Neuronal stem cell (in vitro differentiated cells): ENCODE measurements around the gene CASP8.

ENCODE experiments used
- DNase-seq: peaks from one replicate; pipeline ENCODE4 v3.0.0-alpha.2; 2013; ENCODE audit warnings: low spot score
- H2AFZ ChIP-seq: one replicate; pipeline ENCODE4 v1.6.1; 2013; ENCODE audit warnings: mild to moderate bottlenecking, low read length, inconsistent platforms
- H2AK5ac ChIP-seq: 2 replicates; pipeline ENCODE4 v1.6.1; 2013; ENCODE audit warnings: low read depth, mild to moderate bottlenecking, inconsistent platforms, low read length, moderate library complexity, mixed read lengths
- H2BK120ac ChIP-seq: 2 replicates; pipeline ENCODE4 v1.6.1; 2013; ENCODE audit warnings: low read depth, mild to moderate bottlenecking, inconsistent platforms, low read length, moderate library complexity, mixed read lengths
- H2BK12ac ChIP-seq: one replicate; pipeline ENCODE4 v1.6.1; 2013; ENCODE audit warnings: low read length, inconsistent platforms
- H2BK15ac ChIP-seq: 2 replicates; pipeline ENCODE4 v1.6.1; 2013; ENCODE audit warnings: mild to moderate bottlenecking, low read length, inconsistent platforms, mixed read lengths
- H2BK5ac ChIP-seq: one replicate; pipeline ENCODE4 v1.6.1; 2013; ENCODE audit warnings: inconsistent platforms, mild to moderate bottlenecking, low read length, moderate library complexity
- H3K14ac ChIP-seq: one replicate; pipeline ENCODE4 v1.6.1; 2013; ENCODE audit warnings: low read length, inconsistent platforms
- H3K18ac ChIP-seq: 2 replicates; pipeline ENCODE4 v1.6.1; 2013; ENCODE audit warnings: low read length, inconsistent platforms
- H3K23ac ChIP-seq: 2 replicates; pipeline ENCODE4 v1.6.1; 2013; ENCODE audit warnings: low read depth, mild to moderate bottlenecking, mixed read lengths, low read length, inconsistent platforms; ENCODE audit not compliant: poor library complexity
- H3K27ac ChIP-seq: replicated peaks from 3 replicates; pipeline ENCODE4 v1.5.1; 2013; ENCODE audit warnings: low read length, inconsistent platforms
- H3K27me3 ChIP-seq, 3 experiments: 2 replicates each; pipeline ENCODE4 v1.6.1; 2013; ENCODE audit warnings: low read length in 3 of 3, mild to moderate bottlenecking in 2 of 3, inconsistent platforms in 1 of 3, low read depth in 1 of 3, mixed read lengths in 1 of 3, moderate library complexity in 1 of 3; ENCODE audit not compliant: control insufficient read depth in 3 of 3, insufficient read depth in 3 of 3
- H3K36me3 ChIP-seq, 2 donors: replicated peaks in 1 of 2; 2 replicates each; pipeline ENCODE4 v1.6.1; 2013; ENCODE audit warnings: low read length in 2 of 2; ENCODE audit not compliant: control insufficient read depth in 2 of 2, insufficient read depth in 2 of 2
- H3K4ac ChIP-seq: 2 replicates; pipeline ENCODE4 v1.6.1; 2013; ENCODE audit warnings: inconsistent platforms, mild to moderate bottlenecking, low read length, moderate library complexity
- H3K4me1 ChIP-seq, 2 donors: 1 replicate in 1 of 2; 2 replicates in 1 of 2; pipeline ENCODE4 v1.6.1; 2013; ENCODE audit warnings: low read length in 2 of 2, low read depth in 1 of 2; ENCODE audit not compliant: control insufficient read depth in 2 of 2, insufficient read depth in 1 of 2
- H3K4me2 ChIP-seq: one replicate; pipeline ENCODE4 v1.6.1; 2013; ENCODE audit warnings: mild to moderate bottlenecking, low read length, inconsistent platforms; ENCODE audit not compliant: insufficient read depth, poor library complexity, severe bottlenecking
- H3K4me3 ChIP-seq, 2 donors: 2 replicates each; pipeline ENCODE4 v1.5.1; 2013; ENCODE audit warnings: low read length in 2 of 2, mild to moderate bottlenecking in 2 of 2, inconsistent platforms in 1 of 2, moderate library complexity in 1 of 2
- H3K79me1 ChIP-seq: one replicate; pipeline ENCODE4 v1.6.1; 2013; ENCODE audit warnings: low read depth, mild to moderate bottlenecking, inconsistent platforms, low read length, moderate library complexity
- H3K9ac ChIP-seq: one replicate; pipeline ENCODE4 v1.6.1; 2013; ENCODE audit warnings: mild to moderate bottlenecking, low read depth, low read length, inconsistent platforms; ENCODE audit not compliant: poor library complexity
- H3K9me3 ChIP-seq, 2 donors: replicated peaks in 1 of 2; 2 replicates each; pipeline versions ENCODE3 to v1.6.1; 2013; ENCODE audit warnings: low read length in 2 of 2, mild to moderate bottlenecking in 2 of 2, inconsistent platforms in 1 of 2, low read depth in 1 of 2, mixed read lengths in 1 of 2, moderate library complexity in 1 of 2; ENCODE audit not compliant: control insufficient read depth in 2 of 2, insufficient read depth in 1 of 2
- H4K8ac ChIP-seq: one replicate; pipeline ENCODE4 v1.6.1; 2013; ENCODE audit warnings: low read depth, mild to moderate bottlenecking, inconsistent platforms, low read length, moderate library complexity
- H4K91ac ChIP-seq: one replicate; pipeline ENCODE4 v1.6.1; 2013; ENCODE audit warnings: low read length, low read depth, mild to moderate bottlenecking, inconsistent platforms; ENCODE audit not compliant: poor library complexity
- WGBS, 2 donors: extraction: QIAGEN DNeasy Blood & Tissue Kit; methylation state at CpG; one replicate each; pipeline ENCODE4 v1.1.7; 2013; ENCODE audit warnings: missing lambda C conversion rate in 2 of 2, mixed read lengths in 1 of 2; ENCODE audit not compliant: insufficient read length in 2 of 2, insufficient replicate concordance in 1 of 2; ENCODE audit errors: extremely low coverage in 2 of 2; 5-methylcytosine and 5-hydroxymethylcytosine counted together

Gene CASP8

DNA sequence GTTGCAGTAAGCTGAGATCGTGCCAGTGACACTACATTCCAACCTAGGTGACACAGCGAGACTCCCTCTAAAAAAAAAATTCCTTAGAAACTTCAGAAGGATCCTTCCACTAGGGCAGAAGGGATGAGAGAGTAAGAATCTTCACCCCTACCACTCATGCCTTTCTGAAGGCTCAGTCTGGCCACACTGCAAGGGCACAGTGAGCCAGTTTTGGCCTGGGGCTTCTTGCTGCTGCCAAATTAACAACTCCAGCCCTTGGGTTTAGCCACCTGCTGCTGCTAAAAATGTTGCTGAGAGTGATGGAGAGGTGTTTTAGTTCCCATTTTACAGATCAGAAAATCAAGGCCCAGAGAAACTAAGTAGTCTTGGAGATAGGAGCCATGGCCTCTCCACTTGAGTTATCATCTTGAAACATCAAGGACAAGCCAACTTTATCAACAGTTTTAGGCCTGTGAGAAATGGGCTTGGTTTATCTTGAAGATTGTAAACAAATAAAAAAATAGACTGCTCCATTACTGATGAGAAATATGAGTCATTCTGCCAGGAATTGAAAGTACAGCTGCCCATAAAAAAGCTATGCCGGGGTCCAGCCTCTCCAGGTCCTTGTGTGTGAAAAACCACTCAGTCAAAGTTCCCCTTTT lies 31.9 kb upstream of the CASP8 start:
- no peak overlapping the region for H2BK5ac ChIP-seq
- H3K18ac ChIP-seq = no peak overlapping the region
- no peak overlapping the region for H3K4me2 ChIP-seq
- no peak overlapping the region for H3K14ac ChIP-seq
- H3K4me3 ChIP-seq = no peak overlapping the region
- no peak overlapping the region for H2BK12ac ChIP-seq
- H3K4ac ChIP-seq = no peak overlapping the region
- H4K91ac ChIP-seq = no peak overlapping the region
- peaks cover 0 to 2% of the 10 kb centered on the region in 2 donors for H3K9me3 ChIP-seq
- no peak overlapping the region for H3K27ac ChIP-seq
- no peak for DNase-seq
- H2BK120ac ChIP-seq = no peak overlapping the region
- H2AFZ ChIP-seq = peak overlapping the region; percentile 69
- WGBS, 2 donors = no CpG with 5 or more reads among the region's 3 CpGs
- no peak overlapping the region for H4K8ac ChIP-seq
- H2BK15ac ChIP-seq = no peak overlapping the region
- no peak overlapping the region for H3K23ac ChIP-seq
- H3K36me3 ChIP-seq = no peaks in the 10 kb centered on the region
- H2AK5ac ChIP-seq = no peak overlapping the region
- no peak overlapping the region for H3K9ac ChIP-seq
- H3K4me1 ChIP-seq = peaks cover 0 to 2% of the 10 kb centered on the region in 2 donors
- peaks cover 0 to 7% (median 0%) of the 10 kb centered on the region in 3 experiments for H3K27me3 ChIP-seq
- no peaks in the 10 kb centered on the region for H3K79me1 ChIP-seq

DNA sequence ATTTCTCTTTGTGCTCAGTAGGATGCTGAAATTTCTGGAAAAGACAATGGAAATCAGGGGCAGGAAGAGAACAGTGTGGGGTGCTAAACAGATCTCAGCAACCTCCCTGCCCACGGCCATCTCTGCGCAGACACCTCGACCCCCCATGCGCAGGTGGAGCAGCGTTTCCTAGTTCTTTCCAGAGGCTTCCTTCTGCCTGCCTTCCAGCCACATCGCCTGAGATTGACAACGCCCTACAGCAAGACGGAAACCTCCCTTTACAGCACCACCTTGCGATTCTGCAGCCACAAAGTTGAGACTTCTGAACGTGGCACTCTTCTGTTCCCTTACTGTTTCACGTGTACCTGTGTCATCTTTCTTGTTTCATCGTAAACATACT lies 31.4 kb upstream of the CASP8 start:
- Histone ChIP-seq H3K18ac (no peak overlapping the region), H2BK120ac (no peak overlapping the region), H4K8ac (no peak overlapping the region), H4K91ac (no peak overlapping the region), H3K9me3 (peaks cover 0 to 2% of the 10 kb centered on the region in 2 donors), H3K36me3 (no peaks in the 10 kb centered on the region), H3K4me3 (no peak overlapping the region), H3K4ac (no peak overlapping the region), H3K27me3 (peaks cover 0 to 7% (median 0%) of the 10 kb centered on the region in 3 experiments), H2BK15ac (no peak overlapping the region), H3K4me2 (no peak overlapping the region), H3K14ac (no peak overlapping the region), H3K79me1 (no peaks in the 10 kb centered on the region), H3K9ac (no peak overlapping the region), H3K4me1 (peaks cover 0 to 2% of the 10 kb centered on the region in 2 donors), H2BK12ac (no peak overlapping the region), H3K23ac (no peak overlapping the region), H2AK5ac (no peak overlapping the region), H3K27ac (no peak overlapping the region), H2AFZ (peak overlapping the region; percentile 69), H2BK5ac (no peak overlapping the region)
- no peak for DNase-seq
- no CpG with 5 or more reads among the region's 12 CpGs for WGBS, 2 donors

DNA sequence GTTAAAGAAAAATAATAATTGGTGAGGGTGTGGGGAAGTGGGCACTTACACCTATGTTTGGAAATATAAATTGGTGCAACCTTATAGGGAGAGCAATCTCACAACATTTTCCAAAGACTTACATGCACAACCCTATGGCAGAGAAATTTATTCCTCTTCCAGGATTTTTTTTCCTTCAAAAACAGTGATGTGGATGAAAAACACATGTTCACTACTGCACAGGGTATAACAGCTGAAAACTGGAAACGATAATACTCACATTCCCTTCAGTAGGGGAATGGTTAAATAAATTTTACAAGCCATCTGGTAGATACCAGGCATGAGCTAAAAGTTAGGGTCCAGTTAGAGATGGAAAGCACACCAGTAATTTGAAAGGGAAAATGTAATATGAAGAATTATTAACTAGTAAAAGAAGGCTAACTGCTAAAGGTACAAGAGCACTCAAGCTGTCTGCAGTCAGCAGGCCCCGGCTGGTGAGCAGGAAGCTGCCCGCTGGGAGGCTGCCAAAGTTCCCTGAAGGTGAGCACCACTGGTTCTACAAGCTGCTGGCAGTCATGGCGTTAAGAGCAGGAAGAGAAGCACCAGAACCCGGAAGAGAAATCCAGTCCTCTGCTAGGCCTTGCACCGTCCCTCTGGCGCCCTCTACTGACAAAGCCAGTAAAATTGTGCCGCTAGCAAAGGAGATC lies 28.4 kb upstream of the CASP8 start:
- Histone ChIP-seq H2AFZ (peak overlapping the region; percentile 89), H4K8ac (no peak overlapping the region), H3K4me2 (no peak overlapping the region), H3K9ac (no peak overlapping the region), H2AK5ac (no peak overlapping the region), H3K4me3 (peak overlapping the region in 1 of 2 donors; percentile 41), H2BK120ac (no peak overlapping the region), H3K36me3 (no peaks in the 10 kb centered on the region), H3K14ac (no peak overlapping the region), H2BK12ac (no peak overlapping the region), H2BK15ac (no peak overlapping the region), H4K91ac (no peak overlapping the region), H3K27me3 (peaks cover 0 to 4% (median 0%) of the 10 kb centered on the region in 3 experiments), H3K79me1 (no peaks in the 10 kb centered on the region), H3K4ac (no peak overlapping the region), H3K18ac (peak overlapping the region; percentile 85), H2BK5ac (peak overlapping the region; percentile 6), H3K27ac (no peak overlapping the region), H3K4me1 (no peaks in the 10 kb centered on the region), H3K23ac (no peak overlapping the region), H3K9me3 (peaks cover 0 to 2% of the 10 kb centered on the region in 2 donors)
- DNase-seq = peak; percentile 65
- no CpG with 5 or more reads among the region's 8 CpGs for WGBS, 2 donors

DNA sequence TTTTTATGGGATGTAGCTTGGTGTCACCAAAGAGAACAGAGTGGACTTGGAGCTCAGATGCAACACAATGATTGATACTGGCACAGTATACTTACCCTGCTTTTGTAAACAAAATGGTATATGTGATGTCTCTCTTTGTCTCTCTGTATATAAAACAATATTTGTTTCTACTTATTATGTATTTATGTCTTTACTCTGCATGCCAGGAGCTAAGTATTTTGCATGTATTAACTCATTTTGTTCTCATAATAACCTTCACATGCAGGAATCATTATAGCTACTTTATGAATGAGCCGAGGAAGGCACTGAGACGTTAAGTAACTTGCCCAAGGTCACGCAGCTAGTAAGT lies 27.9 kb upstream of the CASP8 start:
- no peak overlapping the region for H3K14ac ChIP-seq
- H3K9me3 ChIP-seq = peaks cover 0 to 2% of the 10 kb centered on the region in 2 donors
- H4K8ac ChIP-seq = no peak overlapping the region
- no peak overlapping the region for H3K4me3 ChIP-seq
- no peak overlapping the region for H3K23ac ChIP-seq
- DNase-seq = no peak
- H2BK120ac ChIP-seq = no peak overlapping the region
- WGBS, 2 donors = no CpG with 5 or more reads among the region's 3 CpGs
- no peak overlapping the region for H3K18ac ChIP-seq
- no peaks in the 10 kb centered on the region for H3K4me1 ChIP-seq
- peak overlapping the region; percentile 89 for H2AFZ ChIP-seq
- H3K4ac ChIP-seq = no peak overlapping the region
- no peaks in the 10 kb centered on the region for H3K79me1 ChIP-seq
- H2BK12ac ChIP-seq = no peak overlapping the region
- H4K91ac ChIP-seq = no peak overlapping the region
- peak overlapping the region; percentile 6 for H2BK5ac ChIP-seq
- H3K9ac ChIP-seq = no peak overlapping the region
- no peak overlapping the region for H2BK15ac ChIP-seq
- H3K4me2 ChIP-seq = no peak overlapping the region
- H3K36me3 ChIP-seq = no peaks in the 10 kb centered on the region
- H2AK5ac ChIP-seq = no peak overlapping the region
- H3K27ac ChIP-seq = no peak overlapping the region
- H3K27me3 ChIP-seq = no peaks in the 10 kb centered on the region
